Measurements from ENCODE around the gene PHF11. TPM values are rescaled to one million over a fixed set of nuclear protein-coding genes. Genes with fewer than 3 reads are reported as not detected.

Gene PHF11
- total and polyA plus RNA-seq, 2 donors (not counting 3 experiments of a cell fraction or from before 2014, with no cell fraction given): 12.9 to 32.4 TPM

DNA sequence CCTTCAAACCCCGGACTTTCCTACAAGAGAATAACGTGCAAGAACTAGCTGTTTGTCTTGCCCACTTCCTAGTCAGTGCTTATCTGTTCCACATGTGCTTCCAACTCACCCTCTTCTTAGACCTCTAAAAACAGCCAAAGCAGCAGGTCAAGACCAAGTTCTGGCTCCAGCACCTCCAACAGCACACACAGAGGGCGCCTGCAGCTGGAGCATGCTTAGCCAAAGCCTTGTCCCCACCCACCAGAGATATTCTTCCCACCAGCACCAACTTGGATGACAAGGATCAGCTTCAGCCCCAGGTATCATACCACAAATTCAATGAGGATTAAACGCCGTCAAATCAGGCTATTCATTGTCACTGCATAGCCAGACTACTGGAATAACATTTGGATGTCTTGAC is 71.7 kb downstream of the PHF11 start:
- H3K27ac ChIP-seq (ENCODE audit: insufficient read depth, low read depth, low read length): no peak overlapping the region
- POLR2A ChIA-PET: no interaction called here

GRCh38 chr13:49569993-49570689 is 74.4 kb downstream of the PHF11 start:
- Histone ChIP-seq H3K9ac (replicated peaks; ENCODE audit: extremely low read depth, insufficient read depth, low read length) (no peak overlapping the region), H3K9me1 (replicated peaks; ENCODE audit: control insufficient read depth, extremely low read depth, insufficient read depth, low read length) (no peaks in the 10 kb centered on the region), H3K4me2 (ENCODE audit: insufficient read depth, low read length) (no peak overlapping the region), H3K27ac (ENCODE audit: insufficient read depth, low read depth, low read length) (no peak overlapping the region), H3K4me3 (replicated peaks in 1 of 3; ENCODE audit: insufficient read depth in 1 of 3, low read depth in 1 of 3, low read length in 3 of 3) (no peak overlapping the region), H3K79me2 (ENCODE audit: control insufficient read depth, insufficient read depth, low read length) (no peaks in the 10 kb centered on the region), H3K27me3 (ENCODE audit: control insufficient read depth in 2 of 2, insufficient read depth in 2 of 2, low read length in 2 of 2) (no peaks in the 10 kb centered on the region), H3K36me3 (ENCODE audit: control insufficient read depth in 2 of 2, extremely low read depth in 1 of 2, insufficient read depth in 2 of 2, low read length in 2 of 2) (peaks cover 0 to 4% of the 10 kb centered on the region in 2 experiments), H3K9me3 (replicated peaks; ENCODE audit: control insufficient read depth, insufficient read depth, low read length) (no peaks in the 10 kb centered on the region), H4K20me1 (replicated peaks; ENCODE audit: control insufficient read depth, extremely low read depth, insufficient read depth, low read length) (no peaks in the 10 kb centered on the region), H2AFZ (ENCODE audit: low read depth, low read length) (no peak overlapping the region), H3K4me1 (ENCODE audit: control insufficient read depth, extremely low read depth, insufficient read depth, low read length) (peaks cover 8% of the 10 kb centered on the region)
- FAIRE-seq: peak; percentile 46
- BruUV-seq (replicated peaks): no TSS peak
- ChIA-PET POLR2A (no interaction called here), CTCF (no interaction called here)
- intact Hi-C loops (cut with micrococcal nuclease): no loop called here
- no peak for DNase-seq (ENCODE audit: low read depth, low spot score)
- dilution Hi-C loops (cut with MboI; ENCODE audit: extremely low pct_ligation_motif_present, low sequenced_read_pairs): no loop called here
- TF ChIP-seq MAX (IDR thresholded peaks at IDR 0.05; ENCODE audit: insufficient read depth, insufficient read length) (no peak), POLR2A (IDR thresholded peaks at IDR 0.05; ENCODE audit: low read depth, low read length) (no peak), MYC (IDR thresholded peaks at IDR 0.05; ENCODE audit: low read depth, low read length) (no peak), EZH2 (IDR thresholded peaks at IDR 0.05; ENCODE audit: borderline replicate concordance, low read depth, low read length, severe bottlenecking) (no peak), JUN (IDR thresholded peaks at IDR 0.05; ENCODE audit: borderline replicate concordance, insufficient read depth, insufficient read length, low read depth) (no peak), GATA2 (IDR thresholded peaks at IDR 0.05; ENCODE audit: insufficient read depth, insufficient read length, low read depth, low read length) (no peak), FOS (IDR thresholded peaks at IDR 0.05; ENCODE audit: borderline replicate concordance, insufficient read depth, low read length) (peak; percentile 15)
- TF ChIP-seq, protein P1, sequence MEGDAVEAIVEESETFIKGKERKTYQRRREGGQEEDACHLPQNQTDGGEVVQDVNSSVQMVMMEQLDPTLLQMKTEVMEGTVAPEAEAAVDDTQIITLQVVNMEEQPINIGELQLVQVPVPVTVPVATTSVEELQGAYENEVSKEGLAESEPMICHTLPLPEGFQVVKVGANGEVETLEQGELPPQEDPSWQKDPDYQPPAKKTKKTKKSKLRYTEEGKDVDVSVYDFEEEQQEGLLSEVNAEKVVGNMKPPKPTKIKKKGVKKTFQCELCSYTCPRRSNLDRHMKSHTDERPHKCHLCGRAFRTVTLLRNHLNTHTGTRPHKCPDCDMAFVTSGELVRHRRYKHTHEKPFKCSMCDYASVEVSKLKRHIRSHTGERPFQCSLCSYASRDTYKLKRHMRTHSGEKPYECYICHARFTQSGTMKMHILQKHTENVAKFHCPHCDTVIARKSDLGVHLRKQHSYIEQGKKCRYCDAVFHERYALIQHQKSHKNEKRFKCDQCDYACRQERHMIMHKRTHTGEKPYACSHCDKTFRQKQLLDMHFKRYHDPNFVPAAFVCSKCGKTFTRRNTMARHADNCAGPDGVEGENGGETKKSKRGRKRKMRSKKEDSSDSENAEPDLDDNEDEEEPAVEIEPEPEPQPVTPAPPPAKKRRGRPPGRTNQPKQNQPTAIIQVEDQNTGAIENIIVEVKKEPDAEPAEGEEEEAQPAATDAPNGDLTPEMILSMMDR (IDR thresholded peaks at IDR 0.05; ENCODE audit: extremely low read depth in 1 of 2, insufficient read depth in 1 of 2, low read depth in 1 of 2, low read length in 2 of 2): no peak

More for the DNA sequence above, 71.7 kb downstream of the PHF11 start:
- BruUV-seq (replicated peaks): no TSS peak
- Histone ChIP-seq H3K79me2 (ENCODE audit: control insufficient read depth, insufficient read depth, low read length) (no peaks in the 10 kb centered on the region), H3K9me3 (replicated peaks; ENCODE audit: control insufficient read depth, insufficient read depth, low read length) (no peaks in the 10 kb centered on the region), H3K9me1 (replicated peaks; ENCODE audit: control insufficient read depth, extremely low read depth, insufficient read depth, low read length) (no peaks in the 10 kb centered on the region), H2AFZ (ENCODE audit: low read depth, low read length) (no peak overlapping the region), H3K36me3 (ENCODE audit: control insufficient read depth in 2 of 2, extremely low read depth in 1 of 2, insufficient read depth in 2 of 2, low read length in 2 of 2) (peaks cover 0 to 4% of the 10 kb centered on the region in 2 experiments), H3K4me1 (ENCODE audit: control insufficient read depth, extremely low read depth, insufficient read depth, low read length) (peaks cover 8% of the 10 kb centered on the region), H4K20me1 (replicated peaks; ENCODE audit: control insufficient read depth, extremely low read depth, insufficient read depth, low read length) (no peaks in the 10 kb centered on the region), H3K4me3 (replicated peaks in 1 of 3; ENCODE audit: insufficient read depth in 1 of 3, low read depth in 1 of 3, low read length in 3 of 3) (no peak overlapping the region), H3K9ac (replicated peaks; ENCODE audit: extremely low read depth, insufficient read depth, low read length) (no peak overlapping the region), H3K4me2 (ENCODE audit: insufficient read depth, low read length) (no peak overlapping the region), H3K27me3 (ENCODE audit: control insufficient read depth in 2 of 2, insufficient read depth in 2 of 2, low read length in 2 of 2) (no peaks in the 10 kb centered on the region)
- no peak for DNase-seq (ENCODE audit: low read depth, low spot score)
- no peak for FAIRE-seq
- CTCF ChIA-PET: no interaction called here
- dilution Hi-C loops (cut with MboI; ENCODE audit: extremely low pct_ligation_motif_present, low sequenced_read_pairs) (no loop called here), intact Hi-C loops (cut with micrococcal nuclease) (no loop called here)
- TF ChIP-seq EZH2 (IDR thresholded peaks at IDR 0.05; ENCODE audit: borderline replicate concordance, low read depth, low read length, severe bottlenecking) (no peak), FOS (IDR thresholded peaks at IDR 0.05; ENCODE audit: borderline replicate concordance, insufficient read depth, low read length) (no peak), POLR2A (IDR thresholded peaks at IDR 0.05; ENCODE audit: low read depth, low read length) (no peak), POLR2AphosphoS5 (IDR thresholded peaks at IDR 0.05; ENCODE audit: insufficient read depth, low read depth, low read length) (no peak)
- TF ChIP-seq, protein P1 (IDR thresholded peaks at IDR 0.05; ENCODE audit: extremely low read depth in 1 of 2, insufficient read depth in 1 of 2, low read depth in 1 of 2, low read length in 2 of 2): no peak

Data from endothelial cell of umbilical vein (primary cell).